AG10803 (cell line): Measurements from ENCODE around the gene SCD5.

Experiments used
- DNase-seq: peaks from one replicate; pipeline ENCODE4 v3.0.0; 2010; ENCODE audit warnings: low read depth
- H3K4me3 ChIP-seq: 2 replicates; pipeline ENCODE4 v1.5.1; 2011; ENCODE audit warnings: mild to moderate bottlenecking, low read length, control low read depth
- TF ChIP-seq, protein P1 (sequence below): conservative IDR thresholded peaks from 2 replicates; pipeline ENCODE4 v1.5.1; 2011; ENCODE audit warnings: mild to moderate bottlenecking, low read length, control low read depth, inconsistent platforms

SCD5 gene

DNA sequence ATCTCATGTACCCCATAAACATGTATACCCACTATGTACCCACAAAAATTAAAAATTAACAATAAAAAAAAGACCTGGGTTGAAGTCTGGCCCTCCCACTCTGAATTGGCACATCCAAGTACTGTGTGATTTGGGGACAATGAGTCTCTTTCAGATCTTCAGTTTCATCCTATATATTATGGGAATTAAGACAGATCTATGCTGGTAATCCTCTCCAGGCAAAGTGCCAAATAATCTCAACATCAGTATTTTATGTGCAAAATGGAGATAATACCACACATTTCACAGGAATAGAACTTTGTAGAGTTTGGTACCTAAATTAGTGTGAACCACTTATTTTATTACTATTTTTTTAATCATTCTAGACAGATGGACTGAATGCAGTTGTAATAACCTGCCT, 11.0 kb upstream of the SCD5 start:
- no peak overlapping the region for H3K4me3 ChIP-seq
- DNase-seq: no peak
- TF ChIP-seq, protein P1, sequence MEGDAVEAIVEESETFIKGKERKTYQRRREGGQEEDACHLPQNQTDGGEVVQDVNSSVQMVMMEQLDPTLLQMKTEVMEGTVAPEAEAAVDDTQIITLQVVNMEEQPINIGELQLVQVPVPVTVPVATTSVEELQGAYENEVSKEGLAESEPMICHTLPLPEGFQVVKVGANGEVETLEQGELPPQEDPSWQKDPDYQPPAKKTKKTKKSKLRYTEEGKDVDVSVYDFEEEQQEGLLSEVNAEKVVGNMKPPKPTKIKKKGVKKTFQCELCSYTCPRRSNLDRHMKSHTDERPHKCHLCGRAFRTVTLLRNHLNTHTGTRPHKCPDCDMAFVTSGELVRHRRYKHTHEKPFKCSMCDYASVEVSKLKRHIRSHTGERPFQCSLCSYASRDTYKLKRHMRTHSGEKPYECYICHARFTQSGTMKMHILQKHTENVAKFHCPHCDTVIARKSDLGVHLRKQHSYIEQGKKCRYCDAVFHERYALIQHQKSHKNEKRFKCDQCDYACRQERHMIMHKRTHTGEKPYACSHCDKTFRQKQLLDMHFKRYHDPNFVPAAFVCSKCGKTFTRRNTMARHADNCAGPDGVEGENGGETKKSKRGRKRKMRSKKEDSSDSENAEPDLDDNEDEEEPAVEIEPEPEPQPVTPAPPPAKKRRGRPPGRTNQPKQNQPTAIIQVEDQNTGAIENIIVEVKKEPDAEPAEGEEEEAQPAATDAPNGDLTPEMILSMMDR: no peak

DNA sequence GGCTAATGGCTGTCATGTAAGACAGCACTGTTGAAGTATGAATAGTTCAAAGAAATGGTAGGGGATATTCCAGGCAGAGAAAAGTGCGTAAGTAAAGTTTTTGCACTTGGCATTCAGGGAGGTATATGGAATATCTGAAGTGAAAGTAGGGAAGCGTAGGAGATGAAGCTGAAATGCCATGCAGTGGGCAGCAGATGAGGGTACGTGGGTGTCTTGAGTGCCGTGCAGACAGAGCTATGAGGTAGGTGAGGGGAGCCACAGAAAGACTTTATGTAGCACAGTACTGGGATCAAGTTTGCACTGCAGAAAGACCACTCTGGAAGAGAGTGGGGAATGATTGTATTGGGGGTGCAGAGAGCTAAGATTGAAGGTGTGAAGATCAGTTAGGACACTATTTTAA, 5.2 kb upstream of the SCD5 start:
- TF ChIP-seq, protein P1: no peak
- no peak for DNase-seq
- H3K4me3 ChIP-seq: no peak overlapping the region

DNA sequence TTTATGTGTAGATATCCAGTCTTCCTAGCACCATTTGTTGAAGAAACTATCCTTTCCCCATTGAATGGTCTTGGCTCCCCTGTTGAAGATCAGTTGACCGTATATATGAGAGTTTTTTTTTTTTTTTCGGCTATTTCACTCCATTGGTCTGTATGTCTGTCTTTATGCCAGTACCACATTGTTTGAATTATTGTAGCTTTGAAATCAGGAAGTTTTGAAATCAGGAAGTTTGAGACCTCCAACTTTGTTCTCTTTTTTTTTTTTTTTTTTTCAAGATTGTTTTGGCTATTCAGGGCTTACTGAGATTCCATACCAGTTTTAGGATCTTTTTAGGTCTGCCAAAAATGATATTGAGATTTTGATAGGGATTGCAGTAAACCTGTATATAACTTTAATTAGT, 4.3 kb upstream of the SCD5 start:
- no peak for DNase-seq

DNA sequence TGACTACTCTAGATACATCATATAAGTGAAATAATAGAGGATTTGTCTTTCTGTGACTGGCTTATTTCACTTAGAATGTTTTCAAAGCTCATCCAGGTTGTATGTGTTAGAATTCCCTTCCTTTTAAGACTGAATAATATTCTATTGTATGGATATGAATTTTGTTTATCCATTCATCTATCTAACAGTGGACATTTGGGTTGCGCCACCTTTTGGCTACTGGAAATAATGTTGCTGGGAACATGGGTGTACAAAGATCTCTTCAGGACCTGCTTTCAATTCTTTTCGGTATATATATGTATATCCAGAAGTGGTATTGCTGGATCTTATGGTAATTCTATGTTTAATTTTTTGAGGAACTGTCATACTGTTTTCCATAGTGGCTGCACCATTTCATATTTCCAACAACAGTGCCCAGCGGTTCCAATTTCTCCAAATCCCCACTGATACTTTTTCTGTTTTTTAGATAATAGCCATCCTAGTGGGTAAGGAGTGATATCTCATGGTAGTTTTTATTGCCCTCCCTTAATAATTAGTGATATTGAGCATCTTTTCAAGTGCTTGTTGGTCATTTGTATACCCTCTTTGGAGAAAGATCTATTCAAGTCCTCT, 3.4 kb upstream of the SCD5 start:
- H3K4me3 ChIP-seq: no peak overlapping the region
- TF ChIP-seq, protein P1: peak; percentile 61
- DNase-seq: peak; percentile 36

More for the DNA sequence above, 4.3 kb upstream of the SCD5 start:
- H3K4me3 ChIP-seq: no peak overlapping the region
- TF ChIP-seq, protein P1: no peak

DNA sequence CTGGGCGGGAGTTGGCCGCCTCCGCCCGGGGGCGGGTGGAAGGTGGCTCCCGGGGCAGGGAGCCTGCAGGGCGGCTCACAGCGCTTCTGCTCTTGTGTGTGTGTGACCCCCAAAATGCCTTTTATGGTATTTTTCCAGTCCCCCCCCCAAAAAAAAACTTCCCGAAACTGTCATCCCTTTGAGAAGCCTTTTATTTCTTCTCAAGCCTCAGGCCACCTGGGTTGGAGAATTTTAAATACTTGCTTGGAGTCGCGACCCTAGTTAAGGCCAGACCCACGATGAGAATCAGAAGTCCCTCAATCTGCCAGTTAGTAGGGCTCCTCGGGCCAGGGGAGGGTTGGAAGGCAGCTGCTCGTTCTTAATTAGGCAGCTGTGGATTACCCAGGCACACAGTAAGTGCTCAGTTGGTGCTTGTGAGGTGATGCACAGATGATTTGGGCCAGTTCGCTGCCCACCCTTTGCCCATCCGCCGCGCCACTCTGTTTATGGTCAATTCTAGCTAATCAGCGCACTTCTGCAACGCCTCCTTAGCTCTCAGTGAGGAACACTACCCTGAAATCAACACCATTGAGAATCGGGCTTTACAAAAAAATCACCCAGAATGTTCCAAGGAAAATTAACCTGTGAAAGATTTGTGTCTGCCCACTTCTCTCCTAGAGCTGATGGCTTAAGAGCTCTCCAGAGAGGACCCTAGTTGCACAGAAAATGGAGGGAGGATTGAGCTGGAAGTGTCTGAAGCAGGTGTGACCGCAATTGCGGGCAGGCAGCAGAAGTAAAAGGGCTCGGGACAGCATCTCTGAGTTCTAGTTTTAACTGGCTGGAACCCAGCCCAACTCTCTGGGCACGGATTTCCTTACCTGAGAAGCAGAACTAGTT, 648 bp upstream of the SCD5 start:
- TF ChIP-seq, protein P1: no peak
- peak overlapping the region; percentile 77 for H3K4me3 ChIP-seq
- no peak for DNase-seq

DNA sequence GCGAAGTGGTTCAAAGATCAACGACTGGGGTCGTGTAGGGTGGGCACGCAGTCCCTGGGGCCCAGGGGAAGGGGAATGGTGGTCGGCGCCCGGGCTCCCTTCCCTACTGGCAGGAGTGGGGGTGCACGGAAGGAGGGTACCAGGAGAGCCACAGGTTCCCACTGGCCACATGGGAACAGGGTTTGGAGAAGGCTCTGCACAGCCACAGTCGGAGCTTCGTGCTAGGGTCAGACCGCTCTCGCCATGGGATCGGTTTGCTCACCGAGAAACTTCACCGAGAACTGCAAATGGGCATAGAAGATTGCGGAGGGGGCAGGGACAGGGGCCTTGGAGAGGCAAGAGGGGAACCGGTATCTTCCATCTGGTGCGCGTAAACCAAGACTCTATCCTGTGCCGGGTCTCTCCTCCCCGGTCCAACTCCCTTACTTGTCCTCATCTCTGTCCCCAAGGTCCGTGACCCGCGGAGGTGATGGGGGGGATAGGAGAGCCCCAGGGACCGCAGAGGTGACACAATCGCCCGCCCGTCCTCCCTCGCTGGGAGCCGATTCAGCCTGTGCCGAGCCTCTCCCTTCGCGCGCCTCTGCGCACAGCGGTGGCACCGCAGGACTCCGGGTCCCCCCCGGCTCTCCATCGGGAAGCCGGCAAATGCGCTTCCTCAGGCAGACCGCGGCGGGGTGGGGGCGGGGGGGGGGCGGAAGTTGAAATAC, 1.0 kb downstream of the SCD5 start:
- DNase-seq: peak; percentile 44

More for the DNA sequence above, 1.0 kb downstream of the SCD5 start:
- TF ChIP-seq, protein P1: no peak
- peak overlapping the region; percentile 77 for H3K4me3 ChIP-seq
